Dedifferentiated amniotic fluid mesenchymal stem cell (primary cell): ENCODE data around the gene AP3M1.

ENCODE experiments used
- DNase-seq: peaks from one replicate; pipeline ENCODE4 v3.0.0-alpha.2; 2016; ENCODE audit errors: extremely low spot score

The AP3M1 gene

GRCh38 chr10:74079936-74080590, 70.6 kb downstream of the AP3M1 start:
- no peak for DNase-seq

- no peak for DNase-seq
Measured at GRCh38 chr10:74079028-74079935, 71.3 kb downstream of the AP3M1 start.

GRCh38 chr10:74078037-74078436, 72.6 kb downstream of the AP3M1 start:
- no peak for DNase-seq

DNA sequence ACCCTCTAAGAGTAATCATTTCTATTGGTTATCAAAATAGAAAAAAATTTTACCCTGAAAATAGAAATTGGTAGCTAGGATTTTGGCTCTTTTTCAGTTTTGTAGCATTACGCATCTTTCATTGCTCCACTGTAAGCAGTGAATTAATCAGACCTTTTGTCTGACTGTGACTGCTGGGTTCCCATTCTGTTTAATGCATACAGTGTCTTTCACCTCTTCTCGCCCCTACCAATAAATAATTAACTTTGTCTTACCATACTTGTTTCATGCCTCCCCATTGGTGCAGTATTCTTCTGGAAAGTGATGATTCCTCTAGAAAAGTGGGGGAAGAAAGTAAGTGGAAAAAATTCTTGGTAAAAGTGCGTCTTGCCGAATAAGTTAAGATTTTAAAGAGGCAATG, 73.2 kb downstream of the AP3M1 start:
- no peak for DNase-seq

DNA sequence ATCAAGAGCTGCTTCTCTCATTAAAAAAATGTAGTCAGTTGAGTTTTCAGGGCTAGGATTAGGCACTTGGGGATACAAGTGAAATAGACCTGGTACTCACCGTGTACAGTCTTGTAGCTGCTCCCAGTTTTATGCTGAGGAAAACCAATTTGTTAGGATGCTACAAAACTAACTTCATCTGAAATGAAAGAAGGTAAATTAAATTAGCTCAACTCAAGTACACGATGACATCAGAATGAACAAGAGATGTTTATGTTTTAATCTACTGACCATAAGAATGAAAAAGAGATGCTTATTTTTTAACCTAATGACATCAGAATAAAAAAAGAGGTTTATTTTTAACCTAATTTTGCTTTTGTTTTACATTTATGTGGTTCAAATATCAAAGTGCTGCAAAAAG, 73.7 kb downstream of the AP3M1 start:
- DNase-seq: no peak

DNA sequence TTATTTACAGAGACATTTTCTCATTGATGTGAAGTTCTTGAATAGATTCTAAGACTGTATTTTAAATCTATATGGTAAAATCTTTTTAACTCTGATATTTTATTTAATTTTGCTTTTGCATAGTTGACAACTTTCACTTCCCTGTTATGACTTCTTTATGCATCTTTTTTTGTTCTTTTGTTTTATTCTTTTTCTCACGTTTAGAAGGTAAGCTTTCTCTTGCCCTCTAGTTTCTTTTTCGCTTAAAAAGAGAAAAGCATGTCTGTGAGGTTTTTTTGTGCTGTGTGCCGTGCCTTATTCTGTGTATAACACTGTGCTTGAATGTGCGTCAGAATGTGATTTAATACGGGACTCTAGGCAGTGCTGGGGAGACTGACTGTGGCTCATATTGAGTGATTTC, 74.7 kb downstream of the AP3M1 start:
- no peak for DNase-seq

GRCh38 chr10:74072503-74072902, 78.1 kb downstream of the AP3M1 start:
- DNase-seq: no peak

DNA sequence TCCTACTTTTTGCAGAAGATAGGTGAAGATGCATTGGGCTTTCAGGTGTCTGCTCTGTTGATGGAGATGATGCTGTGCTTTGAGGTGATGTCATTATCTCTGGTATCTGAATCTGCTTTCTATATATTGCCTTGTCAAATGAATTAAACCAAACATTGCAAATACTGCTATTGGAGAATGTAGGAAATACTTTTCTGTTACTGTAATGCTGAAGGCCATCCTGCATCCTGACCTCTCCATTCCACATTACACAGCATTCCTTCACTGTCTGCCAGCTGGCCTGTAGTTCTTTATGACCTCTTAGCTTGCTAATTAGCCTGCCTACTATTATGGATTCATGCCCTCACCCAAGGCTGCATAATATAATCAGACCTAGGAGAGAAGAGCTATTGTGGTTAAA, 79.5 kb downstream of the AP3M1 start:
- peak; percentile 86 for DNase-seq
